ENCODE measurements around the gene ASB13.
A peak's percentile ranks its signal among the peaks of the same experiment; 100 is the strongest.

The ASB13 gene

DNA sequence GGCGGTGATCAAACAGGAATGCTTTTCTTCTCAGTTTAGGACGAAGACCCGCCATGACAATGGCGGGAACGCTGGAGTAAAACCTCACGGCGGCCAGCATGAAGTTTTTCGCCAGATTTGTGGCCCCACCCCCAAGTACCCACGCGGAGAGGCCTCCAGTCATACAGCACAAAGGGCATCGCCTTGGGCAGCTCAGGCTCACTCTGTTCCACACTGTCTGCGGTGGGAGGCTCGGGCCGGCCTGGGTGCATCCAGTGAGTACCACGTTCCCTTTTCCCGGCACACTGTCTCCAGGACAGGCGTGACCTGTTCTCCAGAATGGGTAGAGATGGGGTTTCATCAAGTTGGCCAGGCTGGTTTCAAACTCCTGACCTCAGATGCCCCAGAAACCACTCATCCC is 27.3 kb downstream of the ASB13 start:
- no CpG with 5 or more reads among the region's 17 CpGs for WGBS, 2 donors (ENCODE audit: extremely low coverage in 2 of 2, insufficient read length in 2 of 2, insufficient replicate concordance in 1 of 2)
- Histone ChIP-seq H2BK15ac (ENCODE audit: low read length) (no peak overlapping the region), H2AK5ac (ENCODE audit: low read depth, low read length) (no peak overlapping the region), H3K23ac (ENCODE audit: low read depth, low read length, poor library complexity) (no peak overlapping the region), H3K4me2 (ENCODE audit: insufficient read depth, low read length, poor library complexity, severe bottlenecking) (no peak overlapping the region), H3K4me3 (ENCODE audit: low read length in 2 of 2) (no peak overlapping the region), H2BK5ac (ENCODE audit: low read length) (no peak overlapping the region), H2BK120ac (ENCODE audit: low read depth, low read length) (no peak overlapping the region), H3K9ac (ENCODE audit: low read depth, low read length, poor library complexity) (no peak overlapping the region), H3K79me1 (ENCODE audit: low read depth, low read length) (no peaks in the 10 kb centered on the region), H4K91ac (ENCODE audit: low read depth, low read length, poor library complexity) (no peak overlapping the region), H3K27me3 (ENCODE audit: control insufficient read depth in 3 of 3, insufficient read depth in 3 of 3, low read depth in 1 of 3, low read length in 3 of 3) (no peaks in the 10 kb centered on the region), H2BK12ac (ENCODE audit: low read length) (no peak overlapping the region), H3K36me3 (replicated peaks in 1 of 2; ENCODE audit: control insufficient read depth in 2 of 2, insufficient read depth in 2 of 2, low read length in 2 of 2) (peaks cover 15 to 33% of the 10 kb centered on the region in 2 donors), H3K4me1 (ENCODE audit: control insufficient read depth in 2 of 2, insufficient read depth in 1 of 2, low read depth in 1 of 2, low read length in 2 of 2) (no peaks in the 10 kb centered on the region), H4K8ac (ENCODE audit: low read depth, low read length) (no peak overlapping the region), H3K18ac (ENCODE audit: low read length) (peak overlapping the region; percentile 46), H2AFZ (ENCODE audit: low read length) (no peak overlapping the region), H3K9me3 (replicated peaks in 1 of 2; ENCODE audit: control insufficient read depth in 2 of 2, insufficient read depth in 1 of 2, low read depth in 1 of 2, low read length in 2 of 2) (no peaks in the 10 kb centered on the region), H3K27ac (replicated peaks; ENCODE audit: low read length) (no peak overlapping the region), H3K14ac (ENCODE audit: low read length) (no peak overlapping the region), H3K4ac (ENCODE audit: low read length) (no peak overlapping the region)
- DNase-seq (ENCODE audit: low spot score): no peak

DNA sequence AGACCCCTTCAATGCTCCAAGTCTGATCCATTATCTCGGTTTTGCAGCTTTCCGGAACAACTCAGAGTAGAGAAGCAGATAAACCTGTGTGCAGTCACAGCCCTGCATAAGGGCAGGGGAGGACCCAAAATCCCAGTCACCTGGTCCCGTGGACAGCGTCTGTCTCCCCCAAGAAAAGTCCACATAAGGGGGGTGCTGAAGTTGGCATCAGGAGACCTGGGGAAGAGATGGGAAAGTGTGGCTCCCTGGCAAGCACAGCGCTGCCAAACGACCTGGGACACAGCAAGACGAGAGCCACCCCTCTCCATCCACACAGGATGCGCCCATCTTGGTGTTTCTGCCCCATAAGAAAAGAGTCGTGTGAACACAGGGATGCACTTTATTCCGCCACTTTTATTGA is 27.9 kb downstream of the ASB13 start:
- no peak overlapping the region for H3K9ac ChIP-seq (ENCODE audit: low read depth, low read length, poor library complexity)
- H2BK12ac ChIP-seq (ENCODE audit: low read length): no peak overlapping the region
- H2BK120ac ChIP-seq (ENCODE audit: low read depth, low read length): no peak overlapping the region
- no peak overlapping the region for H2AK5ac ChIP-seq (ENCODE audit: low read depth, low read length)
- H3K9me3 ChIP-seq (replicated peaks in 1 of 2; ENCODE audit: control insufficient read depth in 2 of 2, insufficient read depth in 1 of 2, low read depth in 1 of 2, low read length in 2 of 2): no peaks in the 10 kb centered on the region
- H4K91ac ChIP-seq (ENCODE audit: low read depth, low read length, poor library complexity): no peak overlapping the region
- H3K27ac ChIP-seq (replicated peaks; ENCODE audit: low read length): no peak overlapping the region
- no peak overlapping the region for H2BK15ac ChIP-seq (ENCODE audit: low read length)
- no peak overlapping the region for H3K23ac ChIP-seq (ENCODE audit: low read depth, low read length, poor library complexity)
- no peak overlapping the region for H2BK5ac ChIP-seq (ENCODE audit: low read length)
- no peak overlapping the region for H3K18ac ChIP-seq (ENCODE audit: low read length)
- no peaks in the 10 kb centered on the region for H3K79me1 ChIP-seq (ENCODE audit: low read depth, low read length)
- no peak overlapping the region for H3K4me2 ChIP-seq (ENCODE audit: insufficient read depth, low read length, poor library complexity, severe bottlenecking)
- H3K14ac ChIP-seq (ENCODE audit: low read length): no peak overlapping the region
- H3K4me3 ChIP-seq (ENCODE audit: low read length in 2 of 2): no peak overlapping the region
- H3K36me3 ChIP-seq (replicated peaks in 1 of 2; ENCODE audit: control insufficient read depth in 2 of 2, insufficient read depth in 2 of 2, low read length in 2 of 2): peaks cover 15 to 33% of the 10 kb centered on the region in 2 donors
- H4K8ac ChIP-seq (ENCODE audit: low read depth, low read length): no peak overlapping the region
- no peaks in the 10 kb centered on the region for H3K4me1 ChIP-seq (ENCODE audit: control insufficient read depth in 2 of 2, insufficient read depth in 1 of 2, low read depth in 1 of 2, low read length in 2 of 2)
- no CpG with 5 or more reads among the region's 10 CpGs for WGBS, 2 donors (ENCODE audit: extremely low coverage in 2 of 2, insufficient read length in 2 of 2, insufficient replicate concordance in 1 of 2)
- no peak for DNase-seq (ENCODE audit: low spot score)
- H3K4ac ChIP-seq (ENCODE audit: low read length): no peak overlapping the region
- H3K27me3 ChIP-seq (ENCODE audit: control insufficient read depth in 3 of 3, insufficient read depth in 3 of 3, low read depth in 1 of 3, low read length in 3 of 3): no peaks in the 10 kb centered on the region
- no peak overlapping the region for H2AFZ ChIP-seq (ENCODE audit: low read length)

DNA sequence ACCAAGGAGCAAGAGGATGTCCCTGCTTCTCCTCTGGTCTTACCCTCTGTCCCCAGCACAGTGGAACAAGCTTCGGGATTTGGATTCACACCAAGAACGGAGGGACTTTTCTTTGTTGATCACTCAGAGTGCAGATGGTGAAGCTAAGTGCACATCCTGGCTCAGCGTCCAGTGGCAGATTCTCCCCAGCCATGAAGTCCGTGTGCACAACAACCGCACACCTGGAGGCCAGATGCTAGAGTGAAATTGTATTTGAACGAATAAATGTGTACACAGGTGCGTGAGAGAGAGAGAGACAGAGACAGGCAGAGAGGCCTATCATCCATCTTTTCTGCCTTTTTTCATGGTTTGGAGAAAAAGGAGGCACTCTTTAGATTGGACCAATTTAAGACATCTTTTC is 31.5 kb downstream of the ASB13 start:
- Histone ChIP-seq H3K4me1 (ENCODE audit: control insufficient read depth in 2 of 2, insufficient read depth in 1 of 2, low read depth in 1 of 2, low read length in 2 of 2) (no peaks in the 10 kb centered on the region), H3K9ac (ENCODE audit: low read depth, low read length, poor library complexity) (no peak overlapping the region), H2BK5ac (ENCODE audit: low read length) (no peak overlapping the region), H3K4ac (ENCODE audit: low read length) (no peak overlapping the region), H3K36me3 (replicated peaks in 1 of 2; ENCODE audit: control insufficient read depth in 2 of 2, insufficient read depth in 2 of 2, low read length in 2 of 2) (peaks cover 3 to 11% of the 10 kb centered on the region in 2 donors), H3K27me3 (ENCODE audit: control insufficient read depth in 3 of 3, insufficient read depth in 3 of 3, low read depth in 1 of 3, low read length in 3 of 3) (no peaks in the 10 kb centered on the region), H2BK120ac (ENCODE audit: low read depth, low read length) (no peak overlapping the region), H4K91ac (ENCODE audit: low read depth, low read length, poor library complexity) (no peak overlapping the region), H3K14ac (ENCODE audit: low read length) (no peak overlapping the region), H3K9me3 (replicated peaks in 1 of 2; ENCODE audit: control insufficient read depth in 2 of 2, insufficient read depth in 1 of 2, low read depth in 1 of 2, low read length in 2 of 2) (no peaks in the 10 kb centered on the region), H2BK15ac (ENCODE audit: low read length) (no peak overlapping the region), H3K18ac (ENCODE audit: low read length) (no peak overlapping the region), H4K8ac (ENCODE audit: low read depth, low read length) (no peak overlapping the region), H3K4me2 (ENCODE audit: insufficient read depth, low read length, poor library complexity, severe bottlenecking) (no peak overlapping the region), H3K79me1 (ENCODE audit: low read depth, low read length) (no peaks in the 10 kb centered on the region), H2AK5ac (ENCODE audit: low read depth, low read length) (no peak overlapping the region), H3K4me3 (ENCODE audit: low read length in 2 of 2) (no peak overlapping the region), H2AFZ (ENCODE audit: low read length) (no peak overlapping the region), H3K27ac (replicated peaks; ENCODE audit: low read length) (no peak overlapping the region), H2BK12ac (ENCODE audit: low read length) (no peak overlapping the region), H3K23ac (ENCODE audit: low read depth, low read length, poor library complexity) (no peak overlapping the region)
- DNase-seq (ENCODE audit: low spot score): no peak
- WGBS, 2 donors (ENCODE audit: extremely low coverage in 2 of 2, insufficient read length in 2 of 2, insufficient replicate concordance in 1 of 2): no CpG with 5 or more reads among the region's 7 CpGs

DNA sequence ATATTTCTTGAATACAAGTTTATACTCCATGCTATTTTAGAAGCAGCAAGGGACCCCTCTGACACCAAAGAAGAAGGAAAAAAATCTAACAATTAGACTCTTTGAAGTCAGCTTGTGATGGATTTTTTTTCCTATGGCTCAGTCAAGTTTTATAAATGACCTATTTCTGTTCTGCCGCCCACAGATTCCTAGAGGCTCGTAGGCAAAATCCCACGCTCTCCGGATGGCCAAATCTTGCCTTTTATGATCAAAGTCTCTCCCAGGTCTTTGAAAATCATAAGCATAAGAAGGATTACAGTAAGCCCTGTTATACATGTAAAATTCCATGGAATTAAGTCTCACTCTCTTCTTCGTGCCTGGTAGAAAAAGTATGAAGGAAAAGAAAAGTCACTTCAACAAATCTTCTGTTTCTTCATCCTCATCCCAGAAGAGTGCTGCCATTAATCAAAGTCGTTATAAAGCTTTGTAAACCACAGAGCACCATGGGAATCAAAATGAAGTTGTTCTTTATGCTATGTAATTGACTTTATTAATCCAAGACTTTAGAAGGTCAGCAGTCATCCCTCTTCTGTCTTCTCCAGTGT is 33.1 kb downstream of the ASB13 start:
- H3K27ac ChIP-seq (replicated peaks; ENCODE audit: low read length): no peak overlapping the region

More for the DNA sequence above, 33.1 kb downstream of the ASB13 start:
- Histone ChIP-seq H3K18ac (ENCODE audit: low read length) (no peak overlapping the region), H3K9me3 (replicated peaks in 1 of 2; ENCODE audit: control insufficient read depth in 2 of 2, insufficient read depth in 1 of 2, low read depth in 1 of 2, low read length in 2 of 2) (no peaks in the 10 kb centered on the region), H3K9ac (ENCODE audit: low read depth, low read length, poor library complexity) (no peak overlapping the region), H3K36me3 (replicated peaks in 1 of 2; ENCODE audit: control insufficient read depth in 2 of 2, insufficient read depth in 2 of 2, low read length in 2 of 2) (no peaks in the 10 kb centered on the region), H3K4ac (ENCODE audit: low read length) (no peak overlapping the region), H2BK12ac (ENCODE audit: low read length) (no peak overlapping the region), H2BK15ac (ENCODE audit: low read length) (no peak overlapping the region), H3K79me1 (ENCODE audit: low read depth, low read length) (no peaks in the 10 kb centered on the region), H3K4me3 (ENCODE audit: low read length in 2 of 2) (no peak overlapping the region), H2BK5ac (ENCODE audit: low read length) (no peak overlapping the region), H3K14ac (ENCODE audit: low read length) (no peak overlapping the region), H2AFZ (ENCODE audit: low read length) (no peak overlapping the region), H2BK120ac (ENCODE audit: low read depth, low read length) (no peak overlapping the region), H3K23ac (ENCODE audit: low read depth, low read length, poor library complexity) (no peak overlapping the region), H3K4me2 (ENCODE audit: insufficient read depth, low read length, poor library complexity, severe bottlenecking) (no peak overlapping the region), H3K4me1 (ENCODE audit: control insufficient read depth in 2 of 2, insufficient read depth in 1 of 2, low read depth in 1 of 2, low read length in 2 of 2) (peaks cover 0 to 7% of the 10 kb centered on the region in 2 donors), H4K91ac (ENCODE audit: low read depth, low read length, poor library complexity) (no peak overlapping the region), H4K8ac (ENCODE audit: low read depth, low read length) (no peak overlapping the region), H3K27me3 (ENCODE audit: control insufficient read depth in 3 of 3, insufficient read depth in 3 of 3, low read depth in 1 of 3, low read length in 3 of 3) (no peaks in the 10 kb centered on the region), H2AK5ac (ENCODE audit: low read depth, low read length) (no peak overlapping the region)
- DNase-seq (ENCODE audit: low spot score): no peak
- WGBS, 2 donors (ENCODE audit: extremely low coverage in 2 of 2, insufficient read length in 2 of 2, insufficient replicate concordance in 1 of 2): no CpG with 5 or more reads among the region's 6 CpGs
